NCI-H2196 (cell line): Measurements from ENCODE around the gene SMC3.

ENCODE experiments used
- DNase-seq: peaks from one replicate; lab custom pipeline; 2025; ENCODE audit not compliant: unreplicated experiment; lab: John Stamatoyannopoulos, UW

SMC3 gene

DNA sequence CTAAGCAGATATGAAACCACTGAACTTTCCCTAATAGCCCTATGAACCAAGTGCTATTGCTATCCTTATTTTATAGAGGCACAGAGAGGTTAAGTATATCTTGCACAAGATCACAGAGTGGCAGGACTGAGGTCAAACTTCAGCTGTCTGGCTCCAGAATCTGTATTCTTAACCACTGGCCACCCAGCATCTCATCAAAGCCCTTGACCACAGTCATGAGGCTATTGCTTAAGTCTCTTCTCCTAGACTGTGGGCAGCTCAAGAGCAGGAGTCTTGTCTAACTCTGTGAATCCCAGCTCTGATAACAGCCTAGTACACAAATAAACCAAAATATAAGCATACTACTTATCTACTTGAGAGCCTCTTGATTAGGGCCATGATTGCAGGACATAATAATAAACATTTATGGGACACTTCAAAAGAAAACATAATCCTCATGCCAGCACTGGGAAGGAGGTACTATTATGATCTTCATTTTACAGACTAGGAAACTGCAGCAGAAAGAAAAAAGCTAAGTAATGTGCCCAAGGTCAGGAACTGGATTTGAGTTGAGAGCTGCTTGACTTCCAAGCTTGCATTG, 22.4 kb upstream of the SMC3 start:
- no peak for DNase-seq

DNA sequence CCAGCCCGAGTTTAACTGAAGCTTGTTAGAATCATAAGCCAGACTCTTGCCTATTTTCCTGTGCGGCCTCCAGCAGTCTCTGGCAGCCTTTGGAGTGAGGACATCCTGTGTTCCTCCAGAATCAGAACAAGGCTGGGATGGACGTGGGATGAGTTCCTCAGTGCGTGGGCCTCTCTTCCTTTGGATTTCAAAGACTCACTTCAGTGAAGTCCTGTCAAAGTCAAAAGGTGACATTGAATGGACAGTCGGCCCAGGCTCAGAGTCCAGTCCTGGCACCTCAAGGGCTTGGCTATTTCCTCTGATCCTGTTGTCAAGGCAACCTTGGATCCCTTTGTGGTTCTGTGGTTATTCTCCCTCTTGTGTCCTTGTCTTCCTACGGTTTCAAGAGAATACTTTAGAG, 21.4 kb upstream of the SMC3 start:
- DNase-seq, result no peak

DNA sequence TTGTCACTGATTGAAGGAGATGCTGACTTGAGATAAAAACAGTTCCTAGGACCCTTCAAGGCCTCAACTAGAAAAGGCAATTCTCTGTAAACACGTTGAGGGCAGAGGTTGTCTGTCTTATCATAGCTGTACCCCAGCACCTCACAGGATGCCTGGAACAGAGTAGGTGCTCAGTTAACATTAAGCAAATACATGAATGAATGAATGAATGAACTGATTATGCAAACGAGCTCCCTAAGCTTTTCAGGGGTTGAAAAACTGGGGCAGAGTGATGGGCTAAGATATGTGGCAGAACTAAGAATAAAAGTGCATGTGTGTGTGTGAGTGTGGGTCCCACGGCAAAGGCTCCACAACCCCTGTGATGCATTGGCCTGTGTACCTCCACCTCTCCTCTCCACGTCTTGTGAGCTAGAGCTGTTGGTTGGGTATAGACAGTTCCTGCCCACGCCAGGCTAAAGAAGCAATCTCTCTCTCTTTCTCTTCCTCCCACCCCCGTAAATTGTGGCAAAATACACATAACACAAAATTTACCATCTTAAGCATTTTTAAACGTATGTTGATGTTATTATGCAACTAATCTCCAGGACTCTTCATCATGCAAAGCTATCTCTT, 20.9 kb upstream of the SMC3 start:
- DNase-seq, result no peak

DNA sequence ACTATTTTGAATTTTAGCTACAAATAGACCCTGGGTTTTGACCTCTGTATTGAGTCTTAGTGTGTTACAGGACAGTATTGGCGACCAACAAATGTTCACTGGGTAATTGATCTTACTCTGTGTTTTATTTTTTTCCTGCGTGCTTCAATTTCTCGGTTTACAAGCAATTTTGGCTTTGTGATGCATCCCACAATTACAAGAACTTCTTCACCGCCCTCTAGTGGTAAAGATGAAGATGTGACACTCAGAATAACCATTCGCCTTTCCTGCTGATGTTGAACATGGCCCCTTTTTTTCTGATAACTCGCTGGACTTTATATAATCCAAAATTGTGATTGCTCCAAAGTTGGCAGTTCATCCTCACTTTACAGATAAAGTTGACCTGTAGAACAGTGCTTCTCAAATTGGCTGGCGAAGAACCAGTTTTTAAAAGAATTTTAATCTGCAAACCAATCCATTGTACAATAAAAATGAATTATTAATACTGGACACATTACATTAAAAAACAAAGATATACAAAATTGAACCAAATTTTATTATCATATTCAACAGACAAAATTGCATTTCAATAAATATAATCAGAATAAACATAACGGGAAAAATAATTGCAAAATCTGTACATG, 20.2 kb upstream of the SMC3 start:
- peak; percentile 38 for DNase-seq

DNA sequence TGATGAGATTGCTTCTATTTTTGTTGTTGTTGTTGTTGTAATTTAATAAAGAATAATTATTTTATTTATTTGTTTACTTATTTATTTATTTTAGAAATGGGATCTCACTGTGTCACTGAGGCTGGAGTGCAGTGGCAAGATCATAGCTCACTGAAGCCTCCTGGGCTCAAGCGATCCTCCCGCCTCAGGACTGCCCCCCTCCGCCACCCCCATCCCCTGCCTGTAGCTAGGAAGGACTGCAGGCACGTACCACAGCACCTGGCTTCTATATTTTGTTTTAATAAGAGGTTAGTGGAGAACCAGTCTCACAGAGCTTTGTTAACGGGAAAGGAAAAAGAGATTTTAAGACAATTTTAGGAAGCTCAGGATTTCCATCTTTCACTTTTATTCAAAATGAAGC, 19.5 kb upstream of the SMC3 start:
- no peak for DNase-seq

DNA sequence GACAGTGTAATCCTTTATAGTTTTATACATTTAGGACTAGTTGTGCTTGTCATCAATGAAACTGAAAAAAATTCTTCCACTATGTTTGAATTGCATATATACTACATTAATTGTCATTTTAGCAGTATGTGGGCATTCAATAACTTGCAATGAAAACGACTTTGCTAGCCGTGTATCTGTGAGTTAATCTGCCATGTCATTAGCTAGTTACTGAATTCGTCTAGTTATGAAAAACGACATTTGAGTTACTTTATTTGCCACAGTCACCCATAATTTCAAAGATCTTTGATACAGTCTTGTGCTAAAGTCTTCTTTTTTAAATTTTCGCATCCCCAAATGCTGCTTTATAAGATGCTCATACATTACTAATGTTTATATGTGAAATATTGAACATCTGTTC, 18.3 kb upstream of the SMC3 start:
- DNase-seq, result no peak

DNA sequence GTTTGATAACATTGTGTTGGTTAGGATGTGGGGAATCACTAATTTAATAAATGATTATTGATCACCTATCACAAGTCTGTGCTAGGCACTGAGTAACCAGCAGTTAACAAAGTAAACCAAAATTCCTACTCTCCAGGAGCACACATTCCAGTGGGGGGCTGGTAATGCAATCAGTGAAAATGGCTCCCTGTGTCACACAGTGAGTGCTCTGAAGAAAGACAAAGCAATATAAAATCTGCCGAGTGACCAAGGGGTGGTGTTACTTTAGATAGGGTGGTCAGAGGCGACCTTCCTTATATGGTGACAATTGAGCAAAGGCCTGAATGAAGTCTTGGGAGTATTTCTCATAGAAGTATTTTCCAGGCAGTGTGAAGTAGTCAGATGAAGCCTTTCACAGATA, 13.6 kb upstream of the SMC3 start:
- no peak for DNase-seq

DNA sequence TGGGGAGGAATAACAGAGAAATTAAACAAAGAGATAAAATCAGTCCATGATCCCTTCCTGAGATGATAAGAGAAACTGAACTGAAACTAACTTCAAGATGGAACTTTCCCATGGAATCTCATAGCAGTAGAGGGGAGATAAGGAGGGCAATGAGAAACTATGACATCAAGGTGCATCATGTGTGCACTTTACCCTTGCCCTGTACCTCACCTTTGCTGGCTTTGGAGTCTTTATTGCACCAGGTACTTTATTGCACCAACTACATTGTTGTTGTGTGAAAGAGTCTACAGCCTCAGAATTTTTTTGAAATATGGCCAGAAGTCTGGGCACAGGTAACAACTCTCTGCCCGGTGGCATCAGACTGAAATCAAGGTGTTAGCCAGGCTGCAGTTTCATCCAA, 11.2 kb upstream of the SMC3 start:
- DNase-seq, result no peak

DNA sequence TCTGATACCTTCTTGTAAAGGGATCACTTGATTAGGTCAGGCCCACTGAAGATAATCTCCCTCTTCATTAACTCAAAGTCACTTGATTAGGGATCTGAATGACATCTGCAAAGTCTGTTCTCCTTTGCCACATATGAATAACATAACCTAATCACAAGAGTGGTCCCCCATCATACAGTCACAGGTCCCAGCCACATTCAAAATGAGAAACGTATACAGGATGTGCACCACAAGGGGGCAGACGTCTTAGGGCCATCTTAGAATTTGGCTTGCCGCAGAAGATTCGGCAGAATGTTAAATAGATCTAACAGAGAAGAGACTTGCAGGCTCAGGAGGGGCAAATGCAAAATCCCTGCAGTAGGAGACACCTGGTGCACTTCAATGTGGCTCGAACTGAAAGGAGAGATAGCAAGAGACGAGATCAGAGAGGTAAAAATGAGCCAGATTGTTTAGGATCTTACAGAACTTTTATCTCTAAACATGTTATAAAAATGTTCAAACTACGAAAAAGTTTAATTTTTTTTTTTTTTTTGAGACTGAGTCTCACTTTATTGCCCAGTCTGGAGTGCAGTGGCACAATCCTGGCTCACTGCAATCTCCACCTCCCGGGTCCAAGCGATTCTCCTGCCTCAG, 10.4 kb upstream of the SMC3 start:
- no peak for DNase-seq

DNA sequence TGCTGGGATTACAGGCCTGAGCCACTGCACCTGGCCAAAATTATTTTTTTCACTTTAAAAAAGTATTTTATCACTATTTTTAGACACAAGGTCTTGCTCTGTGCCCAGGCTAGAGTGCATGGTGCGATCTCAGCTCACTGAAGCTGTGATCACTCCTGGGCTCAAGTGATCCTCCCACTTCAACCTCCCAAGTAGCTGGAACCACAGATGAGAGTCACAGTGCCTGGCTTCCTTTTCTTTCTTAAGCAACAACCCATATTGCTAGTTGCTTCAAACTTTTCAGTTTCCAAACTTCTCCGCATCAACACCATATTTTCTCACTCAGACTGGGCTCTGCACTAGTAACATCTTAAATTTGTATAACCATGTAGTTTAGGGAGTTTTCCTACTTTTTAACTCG, 9.5 kb upstream of the SMC3 start:
- DNase-seq, result no peak

DNA sequence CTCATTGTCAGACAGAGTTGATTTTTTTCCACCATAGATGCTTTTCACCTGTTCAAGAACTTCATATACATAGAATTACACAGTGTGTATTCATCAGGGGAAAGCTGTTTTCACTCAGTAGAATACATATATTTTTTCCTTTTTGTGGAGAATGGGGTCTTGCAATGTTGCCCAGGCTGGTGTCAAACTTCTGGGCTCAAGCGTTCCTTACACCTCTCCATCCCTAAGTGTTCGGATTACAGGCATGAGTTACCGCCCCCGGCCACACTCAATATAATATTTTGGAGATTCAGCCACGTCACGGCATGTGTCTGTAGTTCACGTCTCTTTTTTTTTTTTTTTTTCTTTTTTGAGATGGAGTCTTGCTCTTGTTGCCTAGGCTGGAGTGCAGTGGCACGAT, 7.5 kb upstream of the SMC3 start:
- no peak for DNase-seq

DNA sequence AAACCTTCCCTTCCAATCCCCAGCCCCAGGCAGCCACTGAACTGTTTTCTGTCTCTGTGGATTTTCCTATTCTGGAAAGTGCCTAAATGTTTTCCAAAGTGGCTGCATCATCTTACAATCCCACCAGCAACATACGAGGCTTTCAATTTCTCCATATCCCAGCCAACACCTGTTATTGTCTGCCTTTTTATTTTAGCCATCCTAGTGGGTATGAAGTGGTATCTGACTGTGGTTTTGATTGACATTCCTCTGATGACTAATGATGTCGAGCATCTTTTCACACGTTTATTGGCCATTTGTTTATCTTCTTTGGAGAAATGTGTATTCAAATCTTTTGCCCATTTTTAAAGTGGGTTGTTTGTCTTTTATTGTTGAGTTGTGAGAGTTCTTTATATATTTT, 6.2 kb upstream of the SMC3 start:
- no peak for DNase-seq

DNA sequence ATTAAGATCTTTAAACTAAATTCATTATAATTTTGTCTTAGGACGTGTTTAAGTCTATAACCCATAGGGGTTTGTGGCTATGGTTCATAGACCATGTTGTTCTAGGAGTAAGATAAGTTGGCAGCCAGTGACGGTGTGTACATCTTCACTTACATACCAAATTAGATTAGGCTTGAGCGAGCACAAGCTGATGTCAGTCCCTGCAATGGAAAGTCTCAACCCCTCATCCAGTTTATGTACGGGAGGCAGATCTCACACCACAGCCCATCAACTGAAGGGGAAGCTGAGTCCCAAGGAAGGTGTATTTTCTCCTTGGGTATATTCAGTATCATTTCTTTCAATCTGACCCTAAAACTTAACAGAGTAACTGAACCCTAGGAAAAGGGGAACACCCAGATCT, 5.1 kb upstream of the SMC3 start:
- DNase-seq, result no peak

DNA sequence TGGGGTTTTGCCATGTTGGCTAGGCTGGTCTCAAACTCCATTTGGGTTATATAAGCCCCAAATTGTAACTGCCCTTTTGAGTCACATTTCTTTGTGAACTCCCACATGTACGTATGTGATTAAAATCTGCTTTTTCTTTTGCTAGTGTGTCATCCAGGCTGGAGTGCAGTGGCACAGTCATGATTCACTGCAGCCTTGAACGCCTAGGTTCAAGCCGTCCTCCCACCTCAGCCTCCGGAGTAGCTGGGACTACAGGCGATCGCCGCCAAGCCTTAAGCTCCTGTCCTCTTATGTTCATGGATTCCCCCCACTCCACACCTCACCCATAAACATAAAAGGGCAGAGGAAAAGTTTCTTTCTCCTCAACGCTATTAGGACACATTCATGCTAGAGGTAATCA, 4.4 kb upstream of the SMC3 start:
- no peak for DNase-seq

DNA sequence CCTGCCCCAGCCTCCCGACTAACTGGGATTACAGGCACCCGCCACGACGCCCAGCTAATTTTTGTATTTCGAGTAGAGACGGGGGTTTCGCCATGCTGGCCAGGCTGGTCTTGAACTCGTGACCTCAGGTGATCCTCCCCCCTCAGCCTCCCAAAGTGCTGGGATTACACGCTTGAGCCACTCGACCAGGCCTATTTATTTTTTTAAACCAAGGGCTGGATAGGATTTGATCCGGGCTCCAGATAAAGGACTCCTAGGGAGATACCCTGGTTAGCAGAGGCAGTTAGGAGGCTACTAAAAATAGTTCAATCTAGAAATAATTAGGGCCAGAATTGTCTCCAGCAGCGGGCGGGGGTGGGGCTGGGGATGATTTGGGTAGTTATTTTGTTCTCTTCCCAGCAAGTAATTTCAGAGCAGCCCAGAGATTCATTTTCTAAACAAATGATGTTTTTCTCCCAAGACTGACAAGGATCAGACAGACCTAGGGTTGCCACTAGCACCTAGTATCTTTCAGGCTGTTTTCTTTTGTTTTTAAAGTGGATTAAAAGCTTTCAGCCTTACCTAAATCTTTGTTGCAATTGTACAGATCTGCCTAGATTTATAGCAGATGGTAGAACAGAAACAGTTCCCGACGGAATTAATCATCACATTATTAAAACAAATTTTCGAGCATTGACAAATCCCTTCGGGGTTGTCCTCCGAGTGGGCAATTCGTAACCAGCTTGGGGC, 859 bp upstream of the SMC3 start:
- DNase-seq, result no peak

DNA sequence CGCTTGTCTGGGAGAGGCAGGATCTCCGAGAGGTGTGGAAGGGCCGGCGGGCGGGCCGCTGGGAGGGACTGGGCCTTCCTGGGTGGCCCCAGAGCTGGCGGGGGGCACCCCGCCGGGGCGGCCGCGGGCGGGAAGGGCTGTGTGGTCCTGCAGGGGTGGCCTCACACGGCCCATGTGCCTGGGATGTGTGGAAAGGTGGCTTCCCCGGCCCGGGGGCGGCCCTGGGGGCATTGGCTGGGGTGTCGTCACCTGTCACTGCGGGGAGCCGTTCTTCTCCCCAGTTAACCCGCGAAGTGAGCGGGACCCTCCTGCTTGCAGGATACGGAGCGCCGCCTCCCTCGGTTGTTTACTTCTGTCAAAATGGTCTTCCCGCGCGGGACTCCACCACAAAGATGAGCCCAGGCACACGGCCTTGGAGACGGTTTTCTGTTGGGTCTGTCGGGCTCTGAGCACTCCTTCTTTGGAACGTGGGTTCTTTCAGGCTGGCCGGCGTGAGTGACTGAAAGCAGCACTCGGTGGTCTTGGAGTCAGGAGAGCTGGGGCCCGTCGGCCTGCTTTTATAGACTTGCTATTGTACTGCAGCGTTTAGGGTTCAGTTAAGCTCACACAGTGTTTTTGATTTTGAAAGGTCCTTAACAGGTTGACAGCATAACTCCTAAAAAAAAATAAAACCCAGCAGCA, 700 bp downstream of the SMC3 start:
- no peak for DNase-seq

DNA sequence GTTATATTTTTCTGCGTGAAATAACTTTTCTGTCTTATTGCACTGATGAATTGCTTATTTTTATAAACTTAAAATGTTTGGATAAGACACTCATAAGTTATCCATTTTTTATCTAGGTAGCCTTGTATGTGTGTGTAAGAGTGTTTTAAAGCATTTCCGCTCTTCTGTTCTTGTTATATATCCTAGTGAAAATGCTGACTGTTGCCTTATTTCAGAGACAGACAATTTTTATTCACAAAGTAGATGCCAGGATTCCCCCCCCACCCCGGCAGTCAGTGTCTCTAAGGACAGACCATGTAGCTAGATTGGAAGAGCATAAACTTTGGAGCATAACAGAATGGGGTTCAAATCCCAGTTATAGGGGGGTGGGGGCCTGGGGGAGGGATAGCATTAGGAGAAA, 1.6 kb downstream of the SMC3 start:
- no peak for DNase-seq

DNA sequence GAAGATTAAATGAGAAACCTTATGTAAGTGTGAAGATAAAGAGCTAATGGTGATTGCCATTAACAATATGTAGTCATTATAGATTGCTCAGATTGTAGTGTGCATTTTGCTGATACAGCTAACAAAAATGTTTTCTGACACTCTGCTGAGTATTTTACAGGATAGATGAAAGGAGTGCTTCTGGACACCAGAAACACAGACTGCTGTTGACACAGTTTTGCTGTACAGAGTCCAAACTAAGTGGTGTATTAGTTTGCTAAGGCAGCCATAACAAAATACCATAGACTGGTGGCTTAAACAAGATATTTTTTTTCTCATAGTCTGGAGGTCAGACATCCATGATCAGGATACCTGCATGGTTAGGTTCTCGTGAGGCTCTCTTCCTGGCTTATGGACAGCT, 2.2 kb downstream of the SMC3 start:
- no peak for DNase-seq

DNA sequence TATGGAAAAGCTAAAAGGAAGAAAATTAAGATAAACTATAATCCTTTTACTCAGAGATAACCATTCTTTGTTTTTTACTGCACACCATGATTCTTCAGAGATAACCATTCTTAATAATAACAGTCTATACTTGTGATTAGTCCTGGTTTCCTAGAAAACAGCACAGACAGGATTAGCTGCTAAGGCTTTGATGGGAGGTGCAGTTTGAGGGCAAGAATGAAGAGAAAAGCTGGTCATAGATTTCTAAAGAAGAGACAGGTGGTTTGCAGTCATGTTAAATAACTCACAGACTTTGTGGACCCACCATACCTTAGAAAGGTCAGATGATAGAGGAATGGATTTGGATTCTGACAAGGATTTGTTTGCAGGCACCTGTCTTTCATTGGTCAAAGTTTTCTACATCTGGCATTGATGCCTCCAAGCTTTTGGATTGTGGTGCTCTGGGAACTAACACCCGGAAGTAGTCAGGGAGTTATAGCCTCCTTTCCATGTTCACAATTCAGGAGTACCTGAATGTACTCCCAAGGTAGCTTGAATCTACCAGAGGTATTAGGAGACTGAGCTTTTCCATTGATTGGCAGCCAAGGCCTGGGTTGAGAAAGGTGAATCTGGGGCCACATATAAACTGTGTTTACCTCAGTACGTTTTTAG, 3.7 kb downstream of the SMC3 start:
- no peak for DNase-seq

DNA sequence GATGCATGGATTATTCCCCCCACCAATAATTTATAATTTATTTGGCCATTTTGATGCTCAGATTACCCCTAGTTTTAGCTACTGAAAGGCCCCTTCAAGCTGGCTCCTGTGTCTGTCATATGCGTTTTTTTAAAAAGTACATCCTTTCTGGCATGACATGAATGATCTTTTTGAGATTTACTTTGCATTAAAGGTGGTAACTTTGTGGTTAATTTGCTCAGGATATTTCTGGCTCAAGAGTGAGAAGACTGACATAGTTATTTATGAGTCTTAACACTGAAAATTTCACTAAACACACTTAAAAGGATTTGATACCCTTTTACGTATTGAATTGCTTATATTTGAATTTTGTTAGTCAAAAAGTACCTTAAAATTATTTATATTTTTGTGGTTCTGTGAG, 5.4 kb downstream of the SMC3 start:
- DNase-seq, result no peak

DNA sequence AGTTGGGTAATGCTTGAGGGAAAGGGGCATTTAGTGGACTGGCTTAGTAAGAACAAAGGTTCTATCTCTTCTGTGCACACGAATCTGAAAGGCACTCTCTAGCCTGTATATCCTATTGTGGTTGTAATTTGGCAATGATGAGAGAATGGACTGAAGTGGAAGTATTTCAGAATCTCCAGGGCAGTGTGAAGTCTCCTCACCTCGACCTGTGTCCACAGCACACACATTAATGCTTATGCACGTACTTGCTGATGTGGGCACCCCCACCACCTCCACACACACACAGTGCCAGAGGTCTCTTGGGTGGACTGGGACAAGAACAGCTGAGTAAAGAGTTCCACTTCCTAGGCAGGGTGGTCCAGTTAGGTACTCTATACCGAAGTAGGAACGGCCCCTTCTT, 6.9 kb downstream of the SMC3 start:
- DNase-seq, result no peak
